K562 (cell line): ENCODE data around the gene FRMD4A. TPM values are rescaled to one million over a fixed set of nuclear protein-coding genes. Genes with fewer than 3 reads are reported as not detected.

Source experiments
- ATAC-seq: fragments of 200-7000 bp; cut with Tn5 transposase; 3 replicates; pipeline ENCODE4 v1.9.1; 2020; ENCODE audit warnings: moderate library complexity
- BruUV-seq: library from RNA; stranded (reverse); fragments of 400-500 nt; replicated peaks from 2 replicates; lab custom pipeline; 2021; lab: Mats Ljungman, UMichigan
- CTCF ChIA-PET: fragments of 300-600 bp; formaldehyde crosslinking; extraction: SDS; loops from one replicate; lab custom pipeline; 2021; ENCODE audit warnings: low intra/inter-chr PET ratio; lab: Yijun Ruan, JAX
- POLR2A ChIA-PET: fragments of 300-600, 350-650 bp; sonication (Branson Sonifier 250); formaldehyde crosslinking; extraction: SDS; loops from one replicate; lab custom pipeline; 2021; ENCODE audit warnings: antibody characterized with exemption, inconsistent platforms; lab: Yijun Ruan, JAX
- DNase-seq, 4 experiments: peaks; one replicate each; pipeline versions ENCODE4 v3.0.0 to v3.0.0-alpha.2; 2011 to 2018; ENCODE audit warnings: low spot score in 3 of 4, mixed read lengths in 3 of 4; ENCODE audit errors: extremely low read depth in 1 of 4
- FAIRE-seq: peaks from 2 replicates; lab custom pipeline; 2011; peaks lifted over from hg19 to GRCh38; lab: Jason Lieb, UNC
- H2AFZ ChIP-seq: 2 replicates; pipeline ENCODE4 v1.6.0; 2011; ENCODE audit warnings: low read depth, low read length, control low read depth, inconsistent platforms
- H3K27ac ChIP-seq: fragments of 200-600 bp; 3 replicates; pipeline ENCODE4 v1.8.0; 2011; ENCODE audit warnings: low read depth, mild to moderate bottlenecking, control low read depth, inconsistent platforms, low read length, moderate library complexity, mixed read lengths; ENCODE audit errors: extremely low read depth
- H3K27me3 ChIP-seq, 2 experiments: fragments of 300-600 bp in 1 of 2; 2 replicates in 1 of 2; 3 replicates in 1 of 2; pipeline versions ENCODE4 v1.6.0 to v1.8.0; 2011; ENCODE audit warnings: inconsistent platforms in 2 of 2, low read length in 2 of 2, mild to moderate bottlenecking in 1 of 2, mixed read lengths in 1 of 2, moderate library complexity in 1 of 2; ENCODE audit not compliant: control insufficient read depth in 2 of 2, insufficient read depth in 2 of 2
- H3K36me3 ChIP-seq: fragments of 300-600 bp; 3 replicates; pipeline ENCODE4 v1.8.0; 2011; ENCODE audit warnings: mild to moderate bottlenecking, low read length, inconsistent platforms; ENCODE audit not compliant: control insufficient read depth, insufficient read depth
- H3K4me1 ChIP-seq, 2 experiments: fragments of 200-600 bp in 1 of 2; replicated peaks in 1 of 2; 2 replicates in 1 of 2; 3 replicates in 1 of 2; pipeline versions ENCODE4 v1.5.1 to v1.8.0; 2011; ENCODE audit warnings: inconsistent platforms in 2 of 2, low read length in 2 of 2, mild to moderate bottlenecking in 1 of 2, mixed read lengths in 1 of 2, moderate library complexity in 1 of 2; ENCODE audit not compliant: control insufficient read depth in 2 of 2, insufficient read depth in 2 of 2
- H3K4me2 ChIP-seq: 2 replicates; pipeline ENCODE4 v1.6.1; 2011; ENCODE audit warnings: low read length, control low read depth, inconsistent platforms, mixed read lengths; ENCODE audit not compliant: insufficient read depth
- H3K4me3 ChIP-seq: fragments of 200-600 bp; sonication (generic), shearing (Covaris generic); 2 replicates; pipeline ENCODE4 v1.5.1; 2016; ENCODE audit warnings: control low read depth, inconsistent platforms
- H3K79me2 ChIP-seq: fragments of 200-600 bp; 3 replicates; pipeline ENCODE4 v1.8.0; 2011; ENCODE audit warnings: low read length, inconsistent platforms; ENCODE audit not compliant: control insufficient read depth, insufficient read depth
- H3K9ac ChIP-seq, 2 experiments: 2 replicates each; pipeline versions ENCODE4 v1.6.0 to v1.6.1; 2011; ENCODE audit warnings: low read depth in 2 of 2, low read length in 2 of 2, control low read depth in 1 of 2, inconsistent platforms in 1 of 2, mild to moderate bottlenecking in 1 of 2, mixed read lengths in 1 of 2; ENCODE audit not compliant: insufficient read depth in 1 of 2
- H3K9me1 ChIP-seq: one replicate; pipeline ENCODE4 v1.6.0; 2011; ENCODE audit warnings: inconsistent platforms, mild to moderate bottlenecking, low read length, moderate library complexity; ENCODE audit not compliant: control insufficient read depth, insufficient read depth
- H3K9me3 ChIP-seq: replicated peaks from 2 replicates; pipeline ENCODE4 v1.5.1; 2011; ENCODE audit warnings: low read depth, low read length, inconsistent platforms; ENCODE audit not compliant: control insufficient read depth, insufficient read depth
- H4K20me1 ChIP-seq: replicated peaks from 2 replicates; pipeline ENCODE4 v1.6.1; 2011; ENCODE audit warnings: low read length, inconsistent platforms, mixed read lengths; ENCODE audit not compliant: control insufficient read depth, insufficient read depth
- CEBPZ ChIP-seq: fragments of 150-350 bp; IDR thresholded peaks from 2 replicates; pipeline ENCODE4 v1.6.1; 2014; ENCODE audit warnings: low read depth, mild to moderate bottlenecking, low read length, borderline replicate concordance
- CHD4 ChIP-seq: fragments of 200-600 bp; sonication (generic); IDR thresholded peaks from 3 replicates; pipeline ENCODE4 v1.6.1; 2012; ENCODE audit warnings: low read depth, mild to moderate bottlenecking, mixed read lengths, low read length, inconsistent platforms; ENCODE audit not compliant: insufficient read depth, insufficient replicate concordance, poor library complexity, severe bottlenecking
- MCM7 ChIP-seq, 2 experiments: fragments of 450-650 bp; IDR thresholded peaks; 2 replicates each; pipeline ENCODE4 v1.6.1; 2016 to 2018
- MEF2A ChIP-seq: IDR thresholded peaks from 2 replicates; pipeline ENCODE4 v1.6.1; 2011; ENCODE audit warnings: low read depth, mild to moderate bottlenecking, low read length, moderate library complexity; ENCODE audit not compliant: control insufficient read depth
- MEF2D ChIP-seq: conservative IDR thresholded peaks from 2 replicates; pipeline ENCODE4 v1.6.1; 2016; ENCODE audit warnings: low read depth, missing genetic modification characterization, missing compliant biosample characterization
- RBM15 ChIP-seq: fragments of 200-400 bp; formaldehyde crosslinking; IDR thresholded peaks from 2 replicates; pipeline ENCODE4 v1.6.1; 2018; ENCODE audit warnings: mild to moderate bottlenecking, low read length, moderate library complexity; ENCODE audit not compliant: insufficient read depth
- TAF7 ChIP-seq: fragments of 450-650 bp; IDR thresholded peaks from 2 replicates; pipeline ENCODE4 v1.6.1; 2016; ENCODE audit warnings: missing genetic modification characterization, missing compliant biosample characterization
- WGBS: fragments of 100-300 bp; shearing (Covaris generic); methylation state at CpG from one replicate; pipeline ENCODE4 v1.1.6; 2016; ENCODE audit warnings: low coverage, mixed read lengths; ENCODE audit not compliant: insufficient coverage; ENCODE audit errors: missing lambda C conversion rate; 5-methylcytosine and 5-hydroxymethylcytosine counted together
- in situ Hi-C: fragments of 300-500 bp; cut with MboI; formaldehyde crosslinking; loops from 4 replicates; pipeline ENCODE4 v1.15.0; 2018; ENCODE audit warnings: inconsistent platforms, mixed read lengths
- intact Hi-C: fragments of 100-400 bp; cut with micrococcal nuclease; formaldehyde crosslinking; loops from 2 replicates; pipeline ENCODE4 v1.14.2; 2022
- polyA plus RNA-seq, 8 experiments: library from polyadenylated mRNA; depleted of rRNA in 4 of 8; stranded (reverse) in 5 of 8; unstranded in 3 of 8; fragments of >200 nt; fragmentation: Nextera tagmentation in 2 of 8; fragmentation: Illumina TruSeq in 1 of 8; extraction: Ambion mirVana in 2 of 8; extraction: Trizol in 1 of 8; gene quantifications; 2 replicates each; pipeline versions ENCODE4 v1.2.1 to v1.2.3, GENCODE V29; 2011 to 2014; ENCODE audit warnings: inconsistent platforms in 1 of 8, missing spikeins in 1 of 8
- total RNA-seq, 7 experiments: library from RNA; depleted of rRNA in 6 of 7; stranded (reverse); fragments of >200 nt in 6 of 7; fragmentation: Illumina TruSeq in 2 of 7; extraction: Trizol in 2 of 7; gene quantifications; 2 replicates each; pipeline versions ENCODE4 v1.2.1 to v1.2.3, GENCODE V29; 2011 to 2021; ENCODE audit warnings: low replicate concordance in 1 of 7

FRMD4A gene
- total and polyA plus RNA-seq, 9 of the 15 experiments (the other 6 are each of a cell fraction or from before 2014, with no cell fraction given) = 0.80 to 5.2 (median 3.0) TPM

GRCh38 chr10:14365266-14365665, 34.5 kb upstream of the FRMD4A start:
- Histone ChIP-seq H2AFZ (no peak overlapping the region), H3K27ac (no peak overlapping the region), H3K4me1 (no peaks in the 10 kb centered on the region), H3K4me2 (no peak overlapping the region), H3K4me3 (no peak overlapping the region), H3K27me3 (peaks cover 0 to 14% of the 10 kb centered on the region in 2 experiments; a peak in 1 of 5 replicates), H3K9me1 (no peaks in the 10 kb centered on the region), H4K20me1 (no peaks in the 10 kb centered on the region), H3K79me2 (no peaks in the 10 kb centered on the region), H3K9me3 (no peaks in the 10 kb centered on the region), H3K36me3 (no peaks in the 10 kb centered on the region), H3K9ac (no peak overlapping the region)
- DNase-seq (no peak), ATAC-seq (no peak), FAIRE-seq (no peak)
- intact Hi-C loops = no loop called here
- no peak for TF ChIP-seq TAF7 (tag)
- TF ChIP-seq RBM15 = no peak
- TF ChIP-seq CHD4 = no peak
- no peak for TF ChIP-seq CEBPZ
- no peak for TF ChIP-seq MEF2A
- no peak for TF ChIP-seq MEF2D
- no peak for TF ChIP-seq MCM7 (IDR thresholded peaks at IDR 0.05)
- BruUV-seq = no TSS peak
- 0% methylated on average over 6 of the region's 6 CpGs for WGBS
- in situ Hi-C loops = no loop called here
- CTCF ChIA-PET = no interaction called here
- POLR2A ChIA-PET = no interaction called here
